HG03378 (cell line): ENCODE results near the gene DNM1.
"Not testable (repeated sequence)": the region's sequence is repeated elsewhere in the genome, so short reads cannot be mapped to it uniquely, and the experiment has no call there.

Experiments used
- ATAC-seq: cut with Tn5 transposase; IDR thresholded peaks from one replicate; pipeline ENCODE4 v1.9.1; 2021; ENCODE audit warnings: mild to moderate bottlenecking, moderate library complexity; ENCODE audit not compliant: unreplicated experiment

DNM1 gene

DNA sequence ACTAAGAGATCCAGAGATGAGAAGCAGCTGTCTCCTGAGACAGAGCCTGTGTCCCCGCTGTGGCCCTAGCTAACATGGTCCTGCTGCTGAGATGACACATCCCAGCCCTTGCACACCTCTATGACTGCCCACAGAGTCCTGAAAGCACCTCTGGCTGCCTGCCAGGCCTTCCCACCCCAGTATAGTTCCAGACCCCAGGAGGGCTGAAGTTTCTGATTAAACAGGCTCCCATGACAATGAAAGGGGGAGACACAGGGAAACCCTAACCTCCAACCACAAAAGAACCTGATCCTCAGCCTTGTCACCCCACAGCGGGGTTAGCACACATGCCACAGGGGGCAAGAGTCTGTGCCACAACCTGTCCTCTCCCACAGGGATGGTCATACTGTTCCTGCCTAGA lies 27.5 kb upstream of the DNM1 start:
- ATAC-seq, result no peak

- ATAC-seq, result no peak
These were observed 24.3 kb upstream of the DNM1 start for GRCh38 chr9:128178806-128179431.

DNA sequence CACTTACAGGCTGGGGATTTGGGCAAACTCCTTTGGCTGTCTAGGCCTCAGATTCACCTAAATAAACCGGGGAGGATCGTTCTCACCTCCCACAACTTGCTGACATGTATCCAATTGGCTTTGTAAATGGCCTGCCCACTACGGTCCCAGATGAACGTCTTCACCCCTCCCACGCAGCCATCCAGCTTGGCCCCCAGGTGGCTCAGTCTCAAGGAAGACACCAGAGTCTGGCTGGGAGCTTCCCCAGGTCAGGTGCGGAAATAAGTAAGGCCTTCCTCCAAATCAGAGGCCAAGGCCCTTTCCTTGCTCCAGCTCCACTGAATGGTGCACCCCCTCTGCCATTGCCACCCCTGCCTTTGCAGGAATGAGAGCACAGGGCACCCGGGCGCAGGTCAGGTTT lies 23.2 kb upstream of the DNM1 start:
- no peak for ATAC-seq

- no peak for ATAC-seq
These were observed 22.7 kb upstream of the DNM1 start for GRCh38 chr9:128180447-128180846.

GRCh38 chr9:128181480-128181879 lies 21.7 kb upstream of the DNM1 start:
- ATAC-seq, result not testable (repeated sequence)

GRCh38 chr9:128182893-128183588 lies 20.1 kb upstream of the DNM1 start:
- ATAC-seq, result no peak

DNA sequence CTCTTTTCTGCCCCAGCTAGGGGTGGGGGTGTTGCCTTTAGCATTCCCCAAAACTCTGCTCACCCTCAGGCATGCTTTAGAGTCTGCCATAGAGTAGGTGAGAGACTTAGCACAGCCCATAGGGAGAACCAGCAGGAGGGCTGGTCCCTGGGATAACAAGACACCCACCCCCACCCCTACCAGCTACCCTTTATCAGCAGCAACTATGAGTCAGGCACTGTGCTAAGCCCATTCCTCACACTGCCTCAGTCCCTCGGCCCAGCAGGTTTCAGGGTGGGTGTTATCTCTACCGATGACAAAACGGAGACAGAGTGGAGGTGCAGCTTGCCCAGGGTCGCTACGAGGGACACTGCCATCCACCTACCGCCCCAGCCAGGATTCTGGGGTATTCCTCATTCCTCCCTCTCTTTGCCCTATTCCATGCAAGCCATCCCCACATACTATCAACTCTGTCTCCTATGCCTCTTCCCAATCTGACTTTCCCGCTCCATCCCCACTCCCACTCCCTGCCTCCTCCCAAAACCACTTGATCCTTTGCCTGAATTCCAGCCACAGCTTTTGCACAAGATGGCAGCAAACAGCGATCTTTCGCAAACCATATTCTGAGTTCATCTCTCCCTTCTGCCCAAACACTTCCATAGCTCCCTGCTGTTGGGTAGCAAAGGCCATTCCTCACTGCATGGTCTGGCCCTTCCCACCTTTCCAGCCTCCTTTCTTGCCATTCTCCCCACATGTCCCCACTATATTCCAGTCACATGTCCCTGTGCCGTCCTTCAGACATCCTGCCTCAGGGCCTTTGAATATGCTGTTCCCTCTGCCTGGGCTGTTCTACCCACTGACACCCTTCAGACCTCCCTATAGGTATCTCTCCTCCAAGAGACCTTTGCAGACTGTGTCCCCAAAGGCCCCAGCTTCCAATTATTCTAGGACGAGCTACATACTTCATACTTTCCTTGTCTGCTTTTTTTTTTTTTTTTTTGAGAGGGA lies 16.9 kb upstream of the DNM1 start:
- ATAC-seq, result no peak

GRCh38 chr9:128187361-128187760 lies 15.8 kb upstream of the DNM1 start:
- no peak for ATAC-seq

DNA sequence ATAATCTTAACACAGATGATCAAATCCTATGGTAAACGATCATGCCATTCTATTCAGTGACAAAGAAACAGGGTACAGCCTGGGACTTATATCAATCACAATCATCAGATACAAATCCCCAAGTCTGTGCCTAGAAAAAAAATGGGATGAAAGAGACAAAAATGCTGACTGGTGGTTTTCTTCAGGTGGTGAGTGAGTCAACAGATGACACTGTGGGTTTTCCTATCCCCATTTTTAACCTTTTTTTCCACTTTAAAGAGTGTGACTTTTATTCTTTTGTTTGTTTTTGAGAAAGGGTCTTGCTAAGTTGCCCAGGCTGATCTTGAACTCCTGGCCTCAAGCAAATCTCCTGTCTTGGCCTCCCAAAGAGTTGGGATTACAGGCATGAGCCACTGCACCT lies 15.0 kb upstream of the DNM1 start:
- ATAC-seq, result no peak

- ATAC-seq, result no peak
These were observed 13.2 kb upstream of the DNM1 start for GRCh38 chr9:128190013-128190412.

GRCh38 chr9:128190516-128191405 lies 12.4 kb upstream of the DNM1 start:
- ATAC-seq, result no peak

DNA sequence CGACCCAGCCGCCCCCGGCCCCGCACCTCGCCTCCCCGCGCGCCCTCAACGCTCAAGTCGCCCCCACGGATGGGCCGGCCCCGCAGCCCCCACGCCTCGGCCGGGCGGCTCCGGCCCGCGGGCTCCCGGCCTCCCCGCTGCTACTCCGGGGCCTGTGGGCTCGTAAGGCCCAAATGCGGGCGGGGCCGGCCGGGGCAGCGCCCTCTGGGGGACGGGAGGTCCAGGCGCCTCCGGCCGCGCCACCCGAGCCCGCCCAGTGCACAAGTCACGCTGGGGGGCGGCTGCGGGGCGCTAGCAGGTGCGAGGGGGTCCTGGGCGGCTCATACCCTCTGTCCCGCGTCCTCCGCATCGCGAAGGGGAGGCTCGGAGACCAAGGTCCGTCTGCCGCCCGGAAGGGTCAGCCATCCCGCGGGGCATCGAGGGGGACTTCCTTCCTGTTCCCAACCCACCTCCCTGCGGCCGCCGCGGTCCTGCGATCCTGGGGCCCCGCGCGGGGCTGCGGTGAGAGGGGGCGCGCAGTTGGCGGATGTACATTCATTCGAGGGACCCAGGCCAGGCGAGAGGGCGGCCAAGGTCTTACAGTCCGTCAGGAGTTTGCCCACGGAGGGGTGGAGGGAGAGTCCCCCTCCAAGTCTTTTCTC lies 11.7 kb upstream of the DNM1 start, which contains the start of gene CIZ1:
CIZ1 (minus strand) TSS at position 167 of the 641 bp plus-strand sequence. CDS start 715 bp downstream, outside the sequence.
- no peak for ATAC-seq

- no peak for ATAC-seq
These were observed 10.4 kb upstream of the DNM1 start for GRCh38 chr9:128192601-128193371.

DNA sequence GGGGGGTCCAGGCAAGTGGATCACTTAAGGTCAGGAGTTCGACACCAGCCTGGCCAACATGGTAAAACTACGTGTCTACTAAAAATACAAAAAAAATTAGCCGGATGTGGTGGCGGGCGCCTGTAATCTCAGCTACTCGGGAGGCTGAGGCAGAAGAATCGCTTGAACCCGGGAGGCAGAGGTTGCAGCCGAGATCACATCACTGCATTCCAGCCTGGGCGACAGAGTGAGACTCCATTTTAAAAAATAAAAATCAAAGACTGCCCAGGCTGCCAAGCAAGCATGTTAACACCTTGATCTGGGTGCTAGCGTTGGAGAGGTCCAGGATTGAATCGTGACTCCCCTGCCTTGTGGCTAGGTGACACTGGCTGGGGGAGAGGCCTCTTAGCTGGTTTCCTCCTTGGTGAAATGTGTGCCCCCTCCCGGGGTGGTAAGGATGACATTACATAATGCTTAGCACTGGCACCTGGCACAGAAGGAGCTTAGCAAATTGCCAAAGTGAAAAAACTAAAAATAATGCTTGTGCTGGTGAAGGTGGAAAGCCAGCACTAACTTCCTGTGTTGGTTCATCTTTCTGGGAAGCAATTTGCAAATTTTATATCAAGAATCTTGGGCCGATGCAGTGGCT lies 9.6 kb upstream of the DNM1 start:
- no peak for ATAC-seq

DNA sequence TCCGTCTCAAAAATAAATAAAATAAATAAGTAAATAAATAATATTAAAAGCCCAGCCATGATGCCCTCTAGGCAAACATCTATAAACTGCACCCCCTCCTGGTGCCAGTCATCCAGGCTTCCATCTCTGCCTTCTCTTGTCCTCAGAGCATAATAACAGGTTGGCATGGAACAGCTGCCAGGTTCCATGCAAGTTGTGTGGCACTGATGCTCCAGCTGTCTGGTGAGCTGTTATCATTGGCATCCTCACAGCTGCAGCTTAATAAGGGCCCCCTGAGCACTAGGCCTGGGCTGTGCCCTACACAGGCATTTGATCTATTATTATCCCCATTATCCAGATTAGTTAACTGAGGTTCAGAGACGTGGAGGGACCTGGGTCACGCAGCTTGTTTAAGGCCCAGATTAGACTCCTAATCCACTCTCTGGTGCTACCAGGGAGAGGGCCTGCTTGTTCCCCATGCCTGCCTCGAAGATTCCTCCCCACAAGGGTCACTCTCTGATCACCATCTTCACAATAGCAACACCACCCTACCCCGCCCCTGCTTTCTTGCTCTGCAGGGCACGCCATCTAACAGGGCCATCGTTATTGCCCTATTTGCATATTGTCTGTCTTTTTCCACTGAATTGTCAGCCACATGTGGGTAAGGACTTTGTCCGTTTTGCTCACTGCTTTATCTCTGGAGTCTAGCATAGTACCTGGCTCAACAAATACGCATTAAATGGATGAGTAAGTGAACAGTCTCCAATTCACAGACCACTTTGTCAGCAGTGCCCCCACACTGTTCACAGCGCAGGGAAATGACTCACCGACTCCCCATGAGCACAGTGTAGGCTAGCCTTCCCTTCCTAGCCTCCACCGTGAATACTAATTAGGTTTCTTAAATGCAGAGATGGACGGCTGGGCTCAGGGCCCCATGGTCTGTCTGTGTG lies 1.5 kb upstream of the DNM1 start:
- ATAC-seq, result no peak

DNA sequence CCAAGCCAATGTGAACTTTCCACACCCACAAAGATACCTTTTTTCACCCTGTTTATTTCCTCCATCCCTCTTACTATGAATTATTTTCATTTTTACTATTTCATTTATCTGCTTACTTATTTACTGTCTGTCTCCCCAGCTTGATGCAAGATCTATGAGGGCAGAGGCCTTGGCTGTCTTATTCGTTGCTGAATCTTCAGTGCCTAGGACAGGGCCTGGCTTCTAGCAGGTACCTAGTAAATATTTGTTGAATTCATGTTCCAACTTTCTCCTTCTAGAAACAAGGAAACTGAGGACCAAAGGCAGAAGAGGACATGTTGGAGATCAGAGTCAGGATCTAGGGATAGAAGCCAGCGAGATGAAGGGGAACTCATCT lies 543 bp upstream of the DNM1 start:
- no peak for ATAC-seq

DNA sequence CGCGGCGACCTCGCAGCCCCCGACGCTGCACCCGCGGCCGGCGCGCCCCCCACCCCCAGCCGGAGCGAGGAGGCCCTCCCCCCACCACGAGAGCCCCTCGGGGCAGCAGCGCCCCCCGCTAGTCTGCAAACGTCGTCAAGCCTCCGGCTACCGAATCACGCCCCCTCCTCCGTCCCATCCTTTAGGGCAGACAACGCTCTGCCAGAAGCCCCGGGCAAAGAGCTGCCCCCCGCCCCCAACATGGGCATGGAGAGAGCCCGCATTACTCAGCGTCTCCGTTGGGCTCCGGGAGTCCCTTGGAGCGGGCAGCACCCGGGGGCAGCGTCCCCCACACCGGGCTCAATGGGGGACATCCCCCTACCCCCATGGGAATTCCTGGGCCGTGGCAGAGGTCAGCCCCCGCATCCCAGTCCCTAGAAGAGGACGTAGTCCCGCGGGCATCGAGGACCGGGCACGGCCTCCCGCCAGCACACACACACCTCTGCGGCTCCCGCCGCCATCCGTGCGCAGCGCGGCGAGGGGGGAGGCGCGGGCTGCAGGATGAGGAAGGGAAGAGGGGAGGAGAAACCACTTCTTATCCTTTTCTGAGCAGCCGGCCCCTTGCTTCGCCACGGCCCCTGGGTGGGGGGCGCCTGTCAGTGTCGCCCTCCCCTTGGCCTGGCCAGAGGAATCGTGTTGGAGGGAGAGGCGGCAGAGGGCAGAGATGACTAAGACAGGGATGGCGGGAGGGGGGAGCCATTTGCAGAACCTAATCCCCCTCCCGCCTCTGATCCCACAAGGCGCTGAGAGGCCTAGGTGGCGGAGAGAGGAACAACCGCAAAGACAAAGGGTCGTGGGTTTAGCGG lies 750 bp downstream of the DNM1 start:
- ATAC-seq, result no peak
